ENCODE data around the gene GRIPAP1.
A peak's percentile ranks its signal among the peaks of the same experiment; 100 is the strongest.
"Not testable (repeated sequence)": the region's sequence is repeated elsewhere in the genome, so short reads cannot be mapped to it uniquely, and the experiment has no call there.

Gene GRIPAP1

DNA sequence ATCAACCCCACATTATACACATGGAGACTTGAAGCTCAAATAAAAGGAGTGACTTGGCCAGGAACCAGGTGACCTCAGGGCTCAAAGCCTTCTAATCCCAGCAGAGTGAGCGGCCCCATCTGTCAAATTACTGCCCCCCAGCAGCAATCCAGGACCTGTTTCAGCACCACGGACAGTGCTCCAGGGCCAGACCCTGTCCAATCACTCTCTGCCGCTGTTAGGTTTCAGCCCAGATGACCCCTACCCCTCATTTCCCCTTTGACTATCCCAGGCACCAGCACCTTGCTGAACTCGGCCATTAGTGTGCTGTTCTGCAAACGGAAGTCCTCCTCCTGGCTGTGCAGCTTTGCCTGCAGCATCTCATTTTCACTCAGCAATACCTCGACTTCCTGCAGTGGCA lies 5.1 kb downstream of the GRIPAP1 start:
- no peak for DNase-seq (ENCODE audit: low read depth in 2 of 2)

DNA sequence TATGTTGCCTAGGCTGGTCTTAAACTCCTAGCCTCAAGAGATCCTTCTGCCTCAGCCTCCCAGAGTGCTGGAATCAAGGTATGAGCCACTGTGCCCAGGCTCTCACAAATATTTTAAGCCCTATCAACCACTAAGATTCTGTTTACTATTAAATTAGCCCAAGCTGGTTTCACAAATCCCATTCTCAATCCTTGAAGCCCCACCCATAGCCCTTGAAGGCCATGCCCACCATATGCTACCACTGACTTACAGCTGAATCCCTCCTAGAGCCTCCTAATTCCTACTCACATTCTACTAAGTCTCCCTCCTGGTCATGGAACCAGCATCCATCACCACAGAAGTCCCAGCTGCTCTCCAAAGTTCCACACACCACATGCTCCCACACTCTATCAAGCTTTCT lies 9.7 kb downstream of the GRIPAP1 start:
- no peak for DNase-seq (ENCODE audit: low read depth in 2 of 2)

GRCh38 chrX:48989483-48989882 lies 12.6 kb downstream of the GRIPAP1 start:
- DNase-seq (ENCODE audit: low read depth in 2 of 2) = no peak

GRCh38 chrX:48983896-48984295 lies 18.2 kb downstream of the GRIPAP1 start:
- no peak for DNase-seq (ENCODE audit: low read depth in 2 of 2)

GRCh38 chrX:48983081-48983480 lies 19.0 kb downstream of the GRIPAP1 start:
- no peak for DNase-seq (ENCODE audit: low read depth in 2 of 2)

DNA sequence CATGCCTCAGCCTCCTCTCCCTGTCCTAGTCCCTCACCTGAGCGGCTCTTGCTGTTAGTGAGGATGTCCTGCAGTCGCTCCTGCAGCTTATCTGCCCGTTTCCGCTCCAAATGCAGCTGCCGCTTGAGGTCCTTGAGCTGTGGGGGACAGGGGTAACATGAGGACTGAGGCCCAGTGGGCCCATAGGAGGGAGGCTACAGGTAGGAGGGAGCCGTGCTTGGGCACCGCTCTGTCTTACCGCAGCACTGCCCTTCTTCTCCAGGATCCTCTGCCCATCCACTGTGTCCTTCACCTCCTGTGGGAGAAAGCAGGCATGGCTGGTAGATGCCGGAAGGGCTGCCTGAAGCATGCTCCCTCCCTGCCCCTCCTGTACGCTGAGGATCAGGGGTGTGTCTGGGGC lies 20.9 kb downstream of the GRIPAP1 start:
- no peak for DNase-seq (ENCODE audit: low read depth in 2 of 2)

- not testable (repeated sequence) for DNase-seq (ENCODE audit: low read depth in 2 of 2)
Measured at GRCh38 chrX:48980341-48980740, 21.7 kb downstream of the GRIPAP1 start.

DNA sequence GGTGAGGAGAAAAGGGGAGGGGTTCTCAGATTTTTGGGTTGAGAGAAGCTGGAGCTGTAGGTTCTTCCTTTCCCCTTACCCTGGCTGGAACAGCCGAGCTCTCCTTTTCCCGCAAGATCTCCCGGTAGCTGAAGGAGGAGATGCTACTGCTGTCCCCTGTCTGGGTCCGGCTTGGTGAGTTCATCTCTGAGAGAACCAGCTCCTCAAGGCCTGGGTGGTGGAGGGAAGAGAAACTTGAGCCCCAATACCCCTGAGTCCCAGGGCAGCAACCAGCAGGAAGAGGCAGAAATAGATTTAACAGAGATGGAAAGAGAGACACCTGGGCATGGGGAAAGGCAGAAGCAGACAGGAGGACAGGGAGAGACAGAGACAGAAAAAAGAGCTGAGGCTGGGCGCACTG lies 23.8 kb downstream of the GRIPAP1 start:
- no peak for DNase-seq (ENCODE audit: low read depth in 2 of 2)

GRCh38 chrX:48976086-48976485 lies 26.0 kb downstream of the GRIPAP1 start:
- no peak for DNase-seq (ENCODE audit: low read depth in 2 of 2)

- no peak for DNase-seq (ENCODE audit: low read depth in 2 of 2)
Measured at GRCh38 chrX:48975541-48975940, 26.5 kb downstream of the GRIPAP1 start.

DNA sequence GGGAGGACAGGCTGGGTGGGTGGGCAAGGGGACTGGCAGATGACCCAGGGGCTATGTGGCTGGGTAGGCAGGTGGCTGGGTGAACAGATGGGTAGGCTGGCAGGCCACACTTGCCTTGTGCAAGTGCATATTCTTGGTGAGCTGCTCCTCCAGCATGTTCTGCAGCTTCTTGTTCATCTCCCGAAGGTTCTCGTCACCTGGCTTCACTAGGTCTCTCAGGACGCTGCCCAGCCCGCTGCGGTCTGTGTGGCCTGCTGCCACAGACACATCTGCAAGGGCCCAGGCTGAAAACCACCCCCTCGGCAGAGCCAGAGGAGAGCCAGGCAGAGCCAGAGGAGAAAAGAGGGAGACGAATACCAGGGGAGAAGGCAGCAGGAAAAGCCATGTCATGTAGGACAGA lies 27.0 kb downstream of the GRIPAP1 start:
- DNase-seq (ENCODE audit: low read depth in 2 of 2) = no peak

DNA sequence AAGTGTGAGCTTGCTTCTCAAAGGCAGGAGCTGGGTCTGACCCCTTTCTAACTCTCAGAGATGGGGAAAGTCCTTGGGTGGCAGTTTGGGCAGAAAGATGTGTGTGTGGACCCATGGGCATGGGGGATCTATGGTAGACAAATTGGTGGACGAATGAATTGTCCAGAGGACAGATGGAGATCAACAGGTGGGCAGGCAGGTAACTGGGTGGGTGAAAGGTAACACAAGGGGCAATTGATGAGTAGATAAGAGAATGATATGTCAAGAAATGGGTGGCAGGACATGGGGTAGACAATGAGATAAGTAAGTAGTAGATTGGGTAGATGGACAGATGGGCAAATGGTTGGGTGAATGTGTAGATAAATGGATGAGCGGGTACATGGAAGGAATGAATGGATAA lies 27.5 kb downstream of the GRIPAP1 start:
- DNase-seq (ENCODE audit: low read depth in 2 of 2) = no peak

DNA sequence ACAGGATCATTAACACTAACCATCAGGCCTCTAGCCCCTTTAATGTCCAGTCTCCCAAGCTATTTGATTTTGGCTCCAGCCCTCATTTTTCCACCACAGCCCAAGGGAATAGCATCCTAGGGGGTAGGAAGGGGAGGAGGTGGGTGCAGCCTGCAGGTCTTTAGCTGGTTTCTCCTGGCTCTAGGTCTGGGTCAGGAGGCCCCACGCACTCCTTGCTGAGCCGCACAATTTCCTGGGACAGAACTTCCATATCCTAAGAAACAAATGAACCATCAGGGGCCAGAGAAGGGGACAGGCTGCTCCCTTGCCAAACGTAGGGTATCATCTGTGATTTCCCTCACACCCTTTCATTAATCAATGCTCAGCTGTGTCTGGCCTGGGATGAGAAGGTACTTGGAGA lies 28.0 kb downstream of the GRIPAP1 start:
- DNase-seq (ENCODE audit: low read depth in 2 of 2) = no peak

DNA sequence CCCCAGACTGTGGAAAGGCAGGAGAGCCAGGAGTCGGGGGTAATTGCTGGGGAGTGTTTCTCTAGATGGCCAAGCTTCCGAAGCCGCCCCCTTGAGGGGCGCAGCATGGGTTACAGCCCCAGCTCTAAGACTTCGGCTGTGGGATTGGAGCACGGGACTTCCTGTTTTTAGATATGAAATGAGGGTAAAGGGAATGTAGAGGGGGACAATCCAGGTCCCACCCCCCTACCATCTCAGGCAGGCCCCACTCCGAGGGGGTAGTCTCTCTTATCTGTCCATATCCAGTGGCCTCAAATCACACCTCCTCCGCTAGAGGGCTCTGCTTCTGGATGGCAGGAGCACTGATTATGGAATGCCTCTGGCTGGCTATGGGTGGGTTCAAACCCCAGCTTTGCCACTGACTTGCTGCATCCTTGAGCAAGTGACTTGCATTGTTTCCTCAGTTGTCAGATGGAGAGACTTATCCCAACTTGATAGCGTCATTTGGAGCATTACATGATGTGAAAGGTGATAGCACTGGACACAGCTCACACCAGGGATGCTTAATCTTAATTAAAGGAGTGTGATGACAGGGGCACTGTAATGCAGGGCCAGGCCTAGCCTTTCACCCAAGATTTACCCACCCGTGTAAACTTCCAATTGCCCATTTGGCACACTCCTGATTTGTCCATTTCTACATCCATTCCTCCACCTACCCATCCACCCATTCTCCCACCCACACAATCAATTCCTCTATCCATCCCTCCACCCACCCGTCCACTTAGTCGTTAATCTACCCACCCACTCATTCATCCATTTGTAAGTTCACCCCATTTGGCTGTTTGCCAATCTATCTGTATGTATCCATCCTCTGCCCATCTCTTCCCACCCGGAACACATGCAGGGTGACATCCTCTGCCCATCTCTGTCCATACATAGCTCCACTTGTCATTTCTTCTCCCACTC lies 29.6 kb downstream of the GRIPAP1 start:
- no peak for DNase-seq (ENCODE audit: low read depth in 2 of 2)

DNA sequence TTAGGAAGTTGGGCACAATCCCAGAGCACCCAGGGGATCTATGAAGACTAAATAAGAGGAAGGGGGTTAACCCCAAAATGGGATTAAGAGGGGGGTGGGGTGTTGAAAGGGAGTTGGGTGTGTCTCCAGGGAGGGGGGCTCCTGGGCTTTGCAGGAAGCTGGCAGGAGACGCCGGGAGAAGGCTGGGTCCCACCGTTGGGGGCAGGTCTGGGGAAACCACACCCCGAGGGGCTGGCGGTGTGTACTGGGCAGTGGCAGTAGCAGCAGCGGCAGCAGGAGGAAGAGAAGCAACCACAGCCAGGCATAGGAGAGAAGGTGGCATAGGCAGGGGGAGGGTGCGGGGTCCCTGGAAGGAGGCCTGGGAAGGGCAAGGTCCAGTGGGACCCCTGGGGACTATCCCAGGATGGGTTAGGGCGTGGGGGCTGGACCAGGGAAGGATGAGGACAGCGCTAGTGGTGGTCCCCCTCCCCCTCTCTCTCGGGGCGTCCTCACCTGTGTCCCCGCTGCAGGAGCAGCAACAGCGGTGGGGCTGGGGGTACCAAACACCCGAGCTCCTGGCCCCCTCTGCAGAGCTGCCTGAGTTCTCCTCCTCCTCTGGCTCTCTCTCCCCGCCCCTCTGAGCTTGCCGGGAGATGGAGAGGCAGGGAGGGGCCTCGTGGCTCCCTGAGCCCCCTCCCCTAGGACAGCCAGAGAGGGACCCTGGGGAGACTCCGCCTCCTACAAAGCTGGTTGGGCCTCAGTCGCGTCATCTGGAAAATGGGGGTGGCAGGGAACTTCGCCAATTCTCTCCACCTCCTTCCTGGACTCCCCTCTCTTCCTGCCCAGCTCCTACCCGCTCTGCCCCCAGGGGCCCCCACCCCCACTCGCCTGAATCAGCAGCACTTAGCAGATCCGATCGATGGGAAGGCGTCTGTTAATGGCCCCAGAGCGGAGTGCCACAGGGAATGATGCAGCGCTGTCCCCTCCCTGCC lies 30.5 kb downstream of the GRIPAP1 start, which contains the start of gene KCND1:
KCND1 (minus strand) TSS at position 596 of the 971 bp plus-strand sequence. CDS start 1,573 bp downstream, outside the sequence.
- DNase-seq (ENCODE audit: low read depth in 2 of 2) = peak in 1 of 2 donors; percentile 6

GRCh38 chrX:48969471-48969870 lies 32.6 kb downstream of the GRIPAP1 start:
- DNase-seq (ENCODE audit: low read depth in 2 of 2) = no peak

- DNase-seq (ENCODE audit: low read depth in 2 of 2) = no peak
Measured at GRCh38 chrX:48968377-48968776, 33.7 kb downstream of the GRIPAP1 start.

- DNase-seq (ENCODE audit: low read depth in 2 of 2) = no peak
Measured at GRCh38 chrX:48966796-48967579, 35.1 kb downstream of the GRIPAP1 start.

GRCh38 chrX:48965959-48966358 lies 36.1 kb downstream of the GRIPAP1 start:
- DNase-seq (ENCODE audit: low read depth in 2 of 2) = no peak

- no peak for DNase-seq (ENCODE audit: low read depth in 2 of 2)
Measured at GRCh38 chrX:48961585-48962091, 40.4 kb downstream of the GRIPAP1 start.

GRCh38 chrX:48960291-48960690 lies 41.8 kb downstream of the GRIPAP1 start:
- DNase-seq (ENCODE audit: low read depth in 2 of 2) = no peak
